Progenitor cell of endocrine pancreas (in vitro differentiated cells): ENCODE data around the gene MKNK1. TPM values are rescaled to one million over a fixed set of nuclear protein-coding genes. Genes with fewer than 3 reads are reported as not detected.
A peak's percentile ranks its signal among the peaks of the same experiment; 100 is the strongest.

Source experiments
- DNase-seq: peaks from one replicate; pipeline ENCODE4 v3.0.0; 2021; ENCODE audit warnings: low spot score; ENCODE audit not compliant: unreplicated experiment
- H3K27ac Mint-ChIP-seq: 2 replicates; pipeline ENCODE4 v1.8.0; 2021; ENCODE audit warnings: mild to moderate bottlenecking, moderate library complexity, mixed read lengths
- H3K27me3 Mint-ChIP-seq: 2 replicates; pipeline ENCODE4 v1.8.0; 2021; ENCODE audit warnings: mixed read lengths
- H3K36me3 Mint-ChIP-seq: 2 replicates; pipeline ENCODE4 v1.8.0; 2022; ENCODE audit warnings: mixed read lengths; ENCODE audit not compliant: insufficient read depth
- H3K4me1 Mint-ChIP-seq: 2 replicates; pipeline ENCODE4 v1.8.0; 2021; ENCODE audit warnings: low read depth, mixed read lengths
- H3K4me3 Mint-ChIP-seq: 2 replicates; pipeline ENCODE4 v1.8.0; 2021; ENCODE audit warnings: low read depth, mild to moderate bottlenecking, moderate library complexity, mixed read lengths
- H3K9me3 Mint-ChIP-seq: 2 replicates; pipeline ENCODE4 v1.8.0; 2021; ENCODE audit warnings: low read depth, mixed read lengths
- CTCF ChIP-seq: fragments of 200-600 bp; sonication (generic); IDR thresholded peaks from one replicate; pipeline ENCODE4 v1.5.0; 2021; ENCODE audit warnings: antibody characterized with exemption, mild to moderate bottlenecking; ENCODE audit not compliant: unreplicated experiment
- total RNA-seq: library from RNA; stranded (reverse); gene quantifications from 2 replicates; pipeline ENCODE4 v1.2.1, GENCODE V29; 2021

MKNK1 gene
- total RNA-seq, 1 donor from 2014 or later: 29.3 TPM

DNA sequence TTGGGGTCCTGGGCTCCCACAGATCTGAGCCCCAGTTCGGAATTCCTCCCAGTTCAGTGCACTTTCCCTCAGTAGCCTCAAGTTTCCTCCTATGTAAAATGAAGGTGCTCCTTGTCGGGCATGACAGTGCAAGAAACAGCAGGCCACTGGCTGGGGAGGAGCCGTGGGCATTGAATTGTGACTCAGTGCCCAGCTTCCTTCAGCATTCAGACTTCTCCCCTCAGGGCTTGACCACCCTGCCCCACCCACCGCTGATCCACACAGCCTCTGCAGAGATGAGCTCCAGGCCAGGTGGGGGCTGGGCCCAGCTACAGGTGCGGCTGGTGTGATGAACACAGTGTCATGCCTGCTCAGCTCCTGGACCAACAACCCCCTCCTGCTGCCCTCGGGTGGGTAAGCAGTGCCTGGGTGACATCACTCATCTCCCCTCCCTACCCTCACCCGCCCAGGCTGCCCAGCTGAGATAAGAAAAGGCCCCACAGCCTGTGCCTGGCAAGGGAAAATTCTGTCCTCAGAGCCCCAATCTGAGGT lies 7.7 kb upstream of the MKNK1 start:
- no peak for DNase-seq
- no peaks in the 10 kb centered on the region for H3K27me3 Mint-ChIP-seq
- no peaks in the 10 kb centered on the region for H3K9me3 Mint-ChIP-seq
- H3K4me1 Mint-ChIP-seq: peaks cover 5% of the 10 kb centered on the region
- no peak for TF ChIP-seq CTCF
- H3K4me3 Mint-ChIP-seq: no peak overlapping the region
- H3K27ac Mint-ChIP-seq: peak overlapping the region; percentile 27
- H3K36me3 Mint-ChIP-seq: peaks cover 8% of the 10 kb centered on the region

- Mint-ChIP-seq H3K27me3 (no peaks in the 10 kb centered on the region), H3K9me3 (no peaks in the 10 kb centered on the region), H3K27ac (no peak overlapping the region), H3K36me3 (peaks cover 8% of the 10 kb centered on the region), H3K4me3 (no peak overlapping the region), H3K4me1 (peaks cover 11% of the 10 kb centered on the region)
- no peak for DNase-seq
- TF ChIP-seq CTCF: no peak
These were observed 3.5 kb upstream of the MKNK1 start for GRCh38 chr1:46607345-46608130.

DNA sequence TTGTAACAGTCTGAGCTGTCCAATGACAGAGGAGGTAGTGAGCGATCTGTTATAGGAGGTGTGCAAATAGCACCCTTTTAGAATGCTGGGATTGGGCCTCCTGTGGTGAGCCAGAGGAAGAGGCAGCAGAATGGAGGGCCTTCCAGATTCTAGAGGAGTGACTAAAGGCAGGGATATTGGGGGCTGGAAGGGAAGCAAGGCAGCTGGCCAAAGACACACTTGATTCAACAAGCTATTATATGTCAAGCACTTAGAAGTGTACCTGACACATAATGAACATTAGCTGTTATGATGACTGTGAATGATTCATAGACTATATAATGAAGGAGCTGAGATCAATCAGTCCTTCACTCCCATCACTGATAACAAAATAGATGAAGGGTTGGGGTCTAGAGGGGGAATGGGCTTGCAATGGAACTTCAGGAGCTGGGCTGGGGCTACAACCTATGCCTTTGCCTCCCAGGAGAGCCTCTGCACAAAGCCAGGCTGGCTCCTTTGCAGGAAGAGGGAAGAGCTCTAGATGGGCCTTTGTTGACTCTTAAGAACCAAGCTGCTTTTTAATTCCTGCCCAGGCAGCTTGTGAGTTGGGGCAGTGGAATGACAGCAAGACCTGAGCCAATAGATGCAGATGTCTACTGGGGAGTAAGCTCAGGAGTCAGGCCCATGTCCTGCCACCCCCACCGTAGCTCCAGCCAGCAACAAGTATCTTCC lies 2.3 kb upstream of the MKNK1 start:
- Mint-ChIP-seq H3K27me3 (no peaks in the 10 kb centered on the region), H3K4me1 (peaks cover 16% of the 10 kb centered on the region), H3K27ac (peak overlapping the region; percentile 39), H3K4me3 (peak overlapping the region; percentile 60), H3K9me3 (no peaks in the 10 kb centered on the region), H3K36me3 (peaks cover 8% of the 10 kb centered on the region)
- DNase-seq: no peak
- TF ChIP-seq CTCF: no peak

GRCh38 chr1:46605232-46605631 lies 1.2 kb upstream of the MKNK1 start:
- H3K36me3 Mint-ChIP-seq: peaks cover 7% of the 10 kb centered on the region
- H3K4me1 Mint-ChIP-seq: peaks cover 21% of the 10 kb centered on the region
- no peak for DNase-seq
- H3K9me3 Mint-ChIP-seq: no peaks in the 10 kb centered on the region
- peak overlapping the region; percentile 90 for H3K4me3 Mint-ChIP-seq
- TF ChIP-seq CTCF: no peak
- no peak overlapping the region for H3K27ac Mint-ChIP-seq
- H3K27me3 Mint-ChIP-seq: no peaks in the 10 kb centered on the region

DNA sequence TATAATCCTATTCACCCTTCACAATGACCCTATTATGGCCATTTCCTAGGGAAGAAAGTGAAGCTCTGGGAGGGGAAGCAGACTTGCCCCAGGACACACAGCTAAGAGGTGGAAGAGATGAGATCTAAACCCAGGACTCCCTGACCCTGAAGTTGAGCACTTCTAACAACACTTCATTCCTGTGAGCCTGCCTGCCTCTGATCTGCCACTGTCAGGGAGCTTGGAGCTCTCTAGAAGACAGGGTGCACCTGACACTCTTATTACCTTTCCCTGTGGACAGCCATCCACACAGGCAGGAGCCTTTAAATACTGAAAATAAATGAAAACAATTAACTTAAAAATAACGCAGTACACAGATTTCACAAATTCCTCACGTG lies 599 bp downstream of the MKNK1 start:
- no peaks in the 10 kb centered on the region for H3K9me3 Mint-ChIP-seq
- no peaks in the 10 kb centered on the region for H3K27me3 Mint-ChIP-seq
- peak overlapping the region; percentile 90 for H3K4me3 Mint-ChIP-seq
- H3K4me1 Mint-ChIP-seq: peaks cover 26% of the 10 kb centered on the region
- DNase-seq: no peak
- H3K27ac Mint-ChIP-seq: peak overlapping the region; percentile 95
- TF ChIP-seq CTCF: no peak
- no peaks in the 10 kb centered on the region for H3K36me3 Mint-ChIP-seq
